ENCODE measurements around the gene SH2D4B. TPM values are rescaled to one million over a fixed set of nuclear protein-coding genes. Genes with fewer than 3 reads are reported as not detected.

Gene SH2D4B
- total RNA-seq, 2 experiments from 2014 or later: 0.16 to 0.31 TPM

DNA sequence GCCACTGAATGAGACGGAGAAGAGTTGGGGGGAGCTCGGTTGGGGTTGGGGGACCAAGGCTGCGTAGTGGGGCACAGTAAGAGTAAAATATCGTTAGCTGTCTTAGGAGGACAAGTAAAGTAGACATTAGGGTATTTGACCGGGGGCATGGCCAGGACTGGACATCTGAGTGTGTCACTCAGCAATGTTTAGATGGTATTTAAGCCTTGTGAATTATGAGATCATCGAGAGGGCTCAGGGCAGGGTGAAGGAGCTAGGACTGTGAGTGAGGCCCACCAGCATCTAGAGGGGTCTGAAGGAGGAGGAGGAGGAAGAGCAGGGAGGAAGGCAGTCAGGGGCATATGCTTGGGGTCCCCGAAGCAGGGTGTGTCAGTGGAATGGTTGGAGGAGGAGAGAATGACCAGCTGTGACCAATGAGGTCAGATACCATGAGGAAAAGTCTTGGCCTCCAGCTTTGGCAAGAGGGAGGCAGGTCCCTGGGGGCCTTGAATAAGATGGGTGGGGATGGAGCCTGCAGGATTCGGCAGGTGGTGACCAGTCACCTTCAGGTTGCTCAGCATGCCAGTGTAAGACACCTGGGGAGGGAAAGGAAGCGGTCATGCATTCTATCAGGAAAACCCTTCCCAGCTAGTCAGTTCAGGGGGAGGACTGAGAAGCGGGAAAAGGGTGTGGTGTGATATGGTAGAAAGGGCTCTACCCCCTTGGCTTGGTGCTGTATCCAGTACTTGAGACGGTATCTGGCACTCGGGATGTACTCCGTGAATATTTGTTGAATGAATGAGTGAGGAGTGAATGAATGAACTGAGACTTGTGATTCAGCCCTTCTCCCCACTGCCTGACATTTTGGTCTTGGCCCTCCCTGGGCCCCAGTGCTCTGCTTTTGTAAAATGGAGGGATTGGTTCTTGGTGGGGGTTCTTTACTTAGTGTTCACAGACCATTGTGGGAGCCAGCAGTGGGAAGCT, 34.8 kb upstream of the SH2D4B start:
- Histone ChIP-seq H3K27ac (ENCODE audit: low read depth in 1 of 2, low read length in 2 of 2) (peak overlapping the region; percentile 54 to 64), H3K9me3 (ENCODE audit: control insufficient read depth in 1 of 2, insufficient read depth in 1 of 2, low read length in 2 of 2) (no peaks in the 10 kb centered on the region), H3K27me3 (ENCODE audit: control insufficient read depth in 1 of 2, insufficient read depth in 2 of 2, low read length in 2 of 2) (no peaks in the 10 kb centered on the region), H3K36me3 (ENCODE audit: insufficient read depth, low read length) (peaks cover 46% of the 10 kb centered on the region), H3K4me3 (ENCODE audit: low read length) (no peak overlapping the region), H3K4me1 (ENCODE audit: insufficient read depth, low read length) (peaks cover 83% of the 10 kb centered on the region)
- no peaks in the 10 kb centered on the region for H3K9me3 Mint-ChIP-seq
- intact Hi-C loops (cut with DNase I, micrococcal nuclease): no loop called here
- DNase-seq (no peak), ATAC-seq (ENCODE audit: poor library complexity) (no peak)
- peak overlapping the region; percentile 35 for H3K4me3 Mint-ChIP-seq
- TF ChIP-seq, protein P1, sequence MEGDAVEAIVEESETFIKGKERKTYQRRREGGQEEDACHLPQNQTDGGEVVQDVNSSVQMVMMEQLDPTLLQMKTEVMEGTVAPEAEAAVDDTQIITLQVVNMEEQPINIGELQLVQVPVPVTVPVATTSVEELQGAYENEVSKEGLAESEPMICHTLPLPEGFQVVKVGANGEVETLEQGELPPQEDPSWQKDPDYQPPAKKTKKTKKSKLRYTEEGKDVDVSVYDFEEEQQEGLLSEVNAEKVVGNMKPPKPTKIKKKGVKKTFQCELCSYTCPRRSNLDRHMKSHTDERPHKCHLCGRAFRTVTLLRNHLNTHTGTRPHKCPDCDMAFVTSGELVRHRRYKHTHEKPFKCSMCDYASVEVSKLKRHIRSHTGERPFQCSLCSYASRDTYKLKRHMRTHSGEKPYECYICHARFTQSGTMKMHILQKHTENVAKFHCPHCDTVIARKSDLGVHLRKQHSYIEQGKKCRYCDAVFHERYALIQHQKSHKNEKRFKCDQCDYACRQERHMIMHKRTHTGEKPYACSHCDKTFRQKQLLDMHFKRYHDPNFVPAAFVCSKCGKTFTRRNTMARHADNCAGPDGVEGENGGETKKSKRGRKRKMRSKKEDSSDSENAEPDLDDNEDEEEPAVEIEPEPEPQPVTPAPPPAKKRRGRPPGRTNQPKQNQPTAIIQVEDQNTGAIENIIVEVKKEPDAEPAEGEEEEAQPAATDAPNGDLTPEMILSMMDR (IDR thresholded peaks at IDR 0.05): no peak
- ChIA-PET CTCF (interaction anchor here (0.8 to 11.6 kb wide), 6 partner anchors 18 to 125 kb away, joined by 3 to 250 read pairs (median 15); no protein-coding TSS in a partner anchor), POLR2A (interaction anchor here (0.9 to 12.8 kb wide), 4 partner anchors 14 to 120 kb away, joined by 3 to 302 read pairs (median 87); no protein-coding TSS in a partner anchor)
- peaks cover 76% of the 10 kb centered on the region for H3K36me3 Mint-ChIP-seq (ENCODE audit: low read depth)
- peaks cover 89% of the 10 kb centered on the region for H3K4me1 Mint-ChIP-seq (ENCODE audit: low read depth)
- H3K27me3 Mint-ChIP-seq: no peaks in the 10 kb centered on the region
- peak overlapping the region; percentile 78 for H3K27ac Mint-ChIP-seq

DNA sequence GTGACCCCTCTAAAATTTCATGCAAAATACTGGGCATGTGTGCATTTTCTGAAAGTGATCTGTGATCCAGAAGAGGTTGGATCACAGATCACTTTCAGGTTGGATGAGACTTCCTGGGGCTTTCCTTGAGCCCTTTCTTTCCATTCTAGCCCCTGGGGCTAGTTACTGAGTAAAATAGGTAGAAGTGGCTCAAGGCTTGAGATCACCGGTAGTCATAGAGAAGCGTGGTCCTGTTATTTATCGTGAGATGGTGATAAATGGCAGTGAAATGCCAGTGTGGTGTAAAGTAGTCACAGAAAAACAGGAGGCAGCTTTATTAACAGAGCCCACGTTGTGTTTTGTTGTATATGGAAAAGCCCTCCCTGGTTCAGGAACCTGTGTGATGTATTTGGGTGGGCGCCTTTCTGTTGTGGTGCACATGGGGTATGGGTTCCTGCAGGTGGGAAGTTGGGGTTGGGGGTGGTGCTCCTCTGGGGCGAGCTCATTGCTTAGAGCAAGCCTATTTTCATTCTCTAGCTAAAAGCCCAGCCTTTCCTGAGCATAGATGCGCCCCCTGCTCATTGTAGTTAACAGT, 34.0 kb upstream of the SH2D4B start:
- peak overlapping the region; percentile 46 to 54 for H3K27ac ChIP-seq (ENCODE audit: low read depth in 1 of 2, low read length in 2 of 2)
- peak overlapping the region; percentile 68 for H3K4me3 Mint-ChIP-seq
- no peaks in the 10 kb centered on the region for H3K27me3 Mint-ChIP-seq
- H3K4me3 ChIP-seq (ENCODE audit: low read length): no peak overlapping the region
- H3K9me3 ChIP-seq (ENCODE audit: control insufficient read depth in 1 of 2, insufficient read depth in 1 of 2, low read length in 2 of 2): no peaks in the 10 kb centered on the region
- intact Hi-C loops (cut with DNase I, micrococcal nuclease): loop anchor here in 1 of 2 experiments (2.0 kb wide), 1 partner anchor 35 kb away; no protein-coding TSS in a partner anchor
- CTCF ChIA-PET: interaction anchor here (1.5 to 11.6 kb wide), 4 partner anchors 19 to 121 kb away, joined by 3 to 250 read pairs (median 76); no protein-coding TSS in a partner anchor
- peak overlapping the region; percentile 78 for H3K27ac Mint-ChIP-seq
- H3K9me3 Mint-ChIP-seq: no peaks in the 10 kb centered on the region
- no peaks in the 10 kb centered on the region for H3K27me3 ChIP-seq (ENCODE audit: control insufficient read depth in 1 of 2, insufficient read depth in 2 of 2, low read length in 2 of 2)
- peaks cover 74% of the 10 kb centered on the region for H3K36me3 Mint-ChIP-seq (ENCODE audit: low read depth)
- POLR2A ChIA-PET: interaction anchor here (0.9 to 12.8 kb wide), 7 partner anchors 15 to 121 kb away, joined by 3 to 302 read pairs (median 16); no protein-coding TSS in a partner anchor
- H3K4me1 Mint-ChIP-seq (ENCODE audit: low read depth): peaks cover 86% of the 10 kb centered on the region
- peaks cover 50% of the 10 kb centered on the region for H3K36me3 ChIP-seq (ENCODE audit: insufficient read depth, low read length)
- peaks cover 76% of the 10 kb centered on the region for H3K4me1 ChIP-seq (ENCODE audit: insufficient read depth, low read length)
- TF ChIP-seq, protein P1 (IDR thresholded peaks at IDR 0.05): no peak
- DNase-seq: no peak
- no peak for ATAC-seq (ENCODE audit: poor library complexity)

DNA sequence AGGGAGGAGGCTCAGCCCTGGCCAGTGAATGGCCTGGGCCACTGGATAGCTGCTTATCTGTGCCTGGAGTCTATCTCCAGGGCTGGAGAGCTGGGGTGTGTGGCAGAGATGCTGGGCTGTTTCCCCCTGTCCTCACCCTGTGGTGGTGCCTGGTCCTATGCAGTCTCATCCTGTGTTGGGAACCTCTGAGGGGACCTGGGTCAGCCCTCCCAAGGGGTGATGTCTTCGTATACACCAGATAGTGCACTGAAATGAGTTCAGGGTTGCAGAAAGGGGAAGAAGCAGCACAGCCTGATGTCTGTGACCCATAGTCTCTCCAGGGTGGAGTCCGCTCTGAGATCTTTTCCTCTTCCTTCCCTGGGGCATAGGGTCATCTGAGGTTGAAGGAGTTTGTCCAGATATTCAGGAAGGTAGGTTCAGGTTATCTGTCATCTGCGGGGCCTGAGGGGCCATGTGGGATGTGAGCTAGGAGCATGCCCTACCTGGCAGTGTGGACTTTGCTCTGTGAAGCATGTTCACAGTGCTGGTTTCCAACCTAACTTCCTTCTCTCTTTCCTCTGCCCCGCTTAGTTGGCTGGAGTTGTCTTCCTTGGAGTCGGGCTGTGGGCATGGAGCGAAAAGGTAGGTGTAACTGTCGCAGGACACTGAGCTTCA, 33.4 kb upstream of the SH2D4B start:
- peak overlapping the region; percentile 78 for H3K27ac Mint-ChIP-seq
- POLR2A ChIA-PET: interaction anchor here (1.0 to 12.8 kb wide), 8 partner anchors 16 to 121 kb away, joined by 3 to 302 read pairs (median 12); partner anchors contain the start of genes PRXL2A and TSPAN14
- H3K4me1 ChIP-seq (ENCODE audit: insufficient read depth, low read length): peaks cover 72% of the 10 kb centered on the region
- H3K36me3 ChIP-seq (ENCODE audit: insufficient read depth, low read length): peaks cover 56% of the 10 kb centered on the region
- H3K27ac ChIP-seq (ENCODE audit: low read depth in 1 of 2, low read length in 2 of 2): peak overlapping the region; percentile 46 to 54
- DNase-seq (no peak), ATAC-seq (ENCODE audit: poor library complexity) (no peak)
- TF ChIP-seq, protein P1 (IDR thresholded peaks at IDR 0.05): no peak
- no peaks in the 10 kb centered on the region for H3K9me3 ChIP-seq (ENCODE audit: control insufficient read depth in 1 of 2, insufficient read depth in 1 of 2, low read length in 2 of 2)
- intact Hi-C loops (cut with DNase I, micrococcal nuclease): loop anchor here in 1 of 2 experiments (2.0 kb wide), 1 partner anchor 35 kb away; no protein-coding TSS in a partner anchor
- peaks cover 75% of the 10 kb centered on the region for H3K36me3 Mint-ChIP-seq (ENCODE audit: low read depth)
- H3K4me3 ChIP-seq (ENCODE audit: low read length): no peak overlapping the region
- H3K4me1 Mint-ChIP-seq (ENCODE audit: low read depth): peaks cover 82% of the 10 kb centered on the region
- no peaks in the 10 kb centered on the region for H3K9me3 Mint-ChIP-seq
- H3K27me3 ChIP-seq (ENCODE audit: control insufficient read depth in 1 of 2, insufficient read depth in 2 of 2, low read length in 2 of 2): no peaks in the 10 kb centered on the region
- CTCF ChIA-PET: interaction anchor here (1.6 to 11.6 kb wide), 9 partner anchors 7 to 125 kb away, joined by 4 to 250 read pairs (median 33); partner anchors contain the start of gene PRXL2A
- peak overlapping the region; percentile 68 for H3K4me3 Mint-ChIP-seq
- H3K27me3 Mint-ChIP-seq: no peaks in the 10 kb centered on the region
